MM.1S (cell line): ENCODE measurements around the gene MT2A.

ENCODE experiments used
- DNase-seq: peaks from one replicate; pipeline ENCODE4 v3.0.0-alpha.2; 2015
- H2AFZ ChIP-seq: fragments of 300-600 bp; sonication (generic); 2 replicates; pipeline ENCODE4 v1.6.0; 2016; ENCODE audit warnings: antibody characterized with exemption, low read length
- H3F3A ChIP-seq: fragments of 300-600 bp; sonication (generic); 2 replicates; pipeline ENCODE4 v1.6.1; 2016; ENCODE audit warnings: mild to moderate bottlenecking, antibody characterized with exemption, low read length, moderate library complexity, mixed read lengths; ENCODE audit not compliant: insufficient read depth
- H3K27ac ChIP-seq: fragments of 300-600 bp; sonication (generic); 2 replicates; pipeline ENCODE4 v1.5.1; 2016; ENCODE audit warnings: mild to moderate bottlenecking, low read length
- H3K27me3 ChIP-seq: fragments of 300-600 bp; sonication (generic); replicated peaks from 2 replicates; pipeline ENCODE4 v1.6.0; 2016; ENCODE audit warnings: low read length; ENCODE audit not compliant: insufficient read depth
- H3K36me3 ChIP-seq: fragments of 300-600 bp; sonication (generic); replicated peaks from 2 replicates; pipeline ENCODE4 v1.6.1; 2016; ENCODE audit warnings: mild to moderate bottlenecking, low read length, mixed read lengths; ENCODE audit not compliant: insufficient read depth
- H3K4me1 ChIP-seq: fragments of 300-600 bp; sonication (generic); 2 replicates; pipeline ENCODE4 v1.6.1; 2016; ENCODE audit warnings: low read length, mixed read lengths
- H3K4me2 ChIP-seq: fragments of 300-600 bp; sonication (generic); 2 replicates; pipeline ENCODE4 v1.6.0; 2016; ENCODE audit warnings: low read depth, low read length
- H3K4me3 ChIP-seq: fragments of 300-600 bp; sonication (generic); 2 replicates; pipeline ENCODE4 v1.5.1; 2016; ENCODE audit warnings: low read length, mixed read lengths
- H3K79me2 ChIP-seq: fragments of 300-600 bp; sonication (generic); 2 replicates; pipeline ENCODE4 v1.6.1; 2016; ENCODE audit warnings: mixed run types, low read length, mixed read lengths
- H3K9ac ChIP-seq: fragments of 300-600 bp; sonication (generic); 2 replicates; pipeline ENCODE4 v1.6.1; 2016; ENCODE audit warnings: low read length, mixed read lengths
- H3K9me2 ChIP-seq: fragments of 300-600 bp; sonication (generic); replicated peaks from 2 replicates; pipeline ENCODE4 v1.6.1; 2016; ENCODE audit warnings: mild to moderate bottlenecking, low read length, mixed read lengths; ENCODE audit not compliant: insufficient read depth
- H3K9me3 ChIP-seq: fragments of 300-600 bp; sonication (generic); replicated peaks from 2 replicates; pipeline ENCODE4 v1.6.1; 2016; ENCODE audit warnings: mild to moderate bottlenecking, low read length, mixed read lengths; ENCODE audit not compliant: insufficient read depth
- H4K20me1 ChIP-seq: fragments of 300-600 bp; sonication (generic); 2 replicates; pipeline ENCODE4 v1.6.1; 2016; ENCODE audit warnings: mild to moderate bottlenecking, low read length, moderate library complexity, mixed read lengths; ENCODE audit not compliant: insufficient read depth
- CTCF ChIP-seq: fragments of 300-600 bp; sonication (generic); IDR thresholded peaks from 2 replicates; pipeline ENCODE4 v1.5.1; 2016; ENCODE audit warnings: antibody characterized with exemption, low read length, mixed read lengths
- EZH2 ChIP-seq: fragments of 300-600 bp; sonication (generic); optimal IDR thresholded peaks from 2 replicates; pipeline ENCODE3; 2017; ENCODE audit warnings: low read depth, mild to moderate bottlenecking, antibody characterized with exemption, low read length, mixed read lengths
- EZH2phosphoT487 ChIP-seq: fragments of 300-600 bp; sonication (generic); IDR thresholded peaks from 2 replicates; pipeline ENCODE4 v1.6.1; 2018; ENCODE audit warnings: antibody characterized with exemption, low read length

Gene MT2A

GRCh38 chr16:56608043-56608875 is at the start of gene MT2A:
Gene MT2A (plus strand): TSS chr16:56608584. CDS start chr16:56608656, 72 bp downstream.
- H3K27ac ChIP-seq, result no peak within 1 kb of the TSS
- peak within 1 kb of the TSS; percentile 100 for H3K4me2 ChIP-seq
- H3F3A ChIP-seq, result peaks cover 16% of the 10 kb centered on the region
- peak within 1 kb of the TSS; percentile 17; the same call in 1 of the 2 replicates for H3K9ac ChIP-seq
- H2AFZ ChIP-seq, result peak within 1 kb of the TSS; percentile 87
- peaks cover 19% of the 10 kb centered on the region for H3K4me1 ChIP-seq
- no peaks in the 10 kb centered on the region for H3K79me2 ChIP-seq
- DNase-seq, result peak; percentile 94
- no peaks in the 10 kb centered on the region for H3K9me3 ChIP-seq
- TF ChIP-seq EZH2, result no peak
- no peak for TF ChIP-seq CTCF
- no peak for TF ChIP-seq EZH2phosphoT487
- H3K4me3 ChIP-seq, result peak within 1 kb of the TSS; percentile 71
- no peaks in the 10 kb centered on the region for H3K36me3 ChIP-seq
- H3K9me2 ChIP-seq, result no peaks in the 10 kb centered on the region
- peaks cover 18% of the 10 kb centered on the region for H3K27me3 ChIP-seq
- H4K20me1 ChIP-seq, result no peaks in the 10 kb centered on the region

- H3K9ac ChIP-seq, result no peak overlapping the region
- TF ChIP-seq EZH2 (no peak), EZH2phosphoT487 (no peak), CTCF (no peak)
- no peak overlapping the region for H3K4me3 ChIP-seq
- H3K79me2 ChIP-seq, result no peaks in the 10 kb centered on the region
- H3K27ac ChIP-seq, result no peak overlapping the region
- no peaks in the 10 kb centered on the region for H3K36me3 ChIP-seq
- no peaks in the 10 kb centered on the region for H3K27me3 ChIP-seq
- no peaks in the 10 kb centered on the region for H3K9me2 ChIP-seq
- no peak overlapping the region for H2AFZ ChIP-seq
- DNase-seq, result no peak
- H3K9me3 ChIP-seq, result no peaks in the 10 kb centered on the region
- H4K20me1 ChIP-seq, result no peaks in the 10 kb centered on the region
- no peaks in the 10 kb centered on the region for H3K4me1 ChIP-seq
- H3F3A ChIP-seq, result no peaks in the 10 kb centered on the region
- no peak overlapping the region for H3K4me2 ChIP-seq
These were observed 49.3 kb upstream of the MT2A start for GRCh38 chr16:56559109-56559508.

DNA sequence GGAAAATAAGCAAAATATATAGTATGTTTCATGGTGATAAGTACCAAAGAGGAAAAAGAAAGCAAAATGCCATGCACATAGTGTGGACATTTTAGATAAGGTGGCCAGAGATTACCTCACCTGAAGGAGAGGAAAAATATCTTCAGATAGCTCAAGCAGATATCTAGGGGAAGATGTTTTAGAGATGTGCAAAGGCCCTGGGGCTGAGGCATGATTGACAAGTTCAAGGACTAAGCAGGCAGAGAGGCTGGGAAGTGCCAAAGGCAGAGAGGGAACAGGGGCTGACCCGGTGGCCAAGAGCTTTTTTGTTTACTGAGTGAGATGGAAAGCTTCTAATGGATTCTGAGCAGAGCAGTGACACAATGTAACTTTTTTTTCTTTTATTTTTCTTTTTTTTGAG is 47.9 kb upstream of the MT2A start:
- Histone ChIP-seq H3K79me2 (no peaks in the 10 kb centered on the region), H3K27me3 (no peaks in the 10 kb centered on the region), H3K27ac (no peak overlapping the region), H2AFZ (no peak overlapping the region), H3K9me2 (no peaks in the 10 kb centered on the region), H3K9ac (no peak overlapping the region), H4K20me1 (no peaks in the 10 kb centered on the region), H3K4me1 (no peaks in the 10 kb centered on the region), H3K4me3 (no peak overlapping the region), H3K9me3 (no peaks in the 10 kb centered on the region), H3F3A (no peaks in the 10 kb centered on the region), H3K36me3 (no peaks in the 10 kb centered on the region), H3K4me2 (no peak overlapping the region)
- no peak for TF ChIP-seq EZH2
- TF ChIP-seq CTCF, result no peak
- TF ChIP-seq EZH2phosphoT487, result no peak
- DNase-seq, result no peak
